ENCODE results near the gene BEGAIN.

The BEGAIN gene

DNA sequence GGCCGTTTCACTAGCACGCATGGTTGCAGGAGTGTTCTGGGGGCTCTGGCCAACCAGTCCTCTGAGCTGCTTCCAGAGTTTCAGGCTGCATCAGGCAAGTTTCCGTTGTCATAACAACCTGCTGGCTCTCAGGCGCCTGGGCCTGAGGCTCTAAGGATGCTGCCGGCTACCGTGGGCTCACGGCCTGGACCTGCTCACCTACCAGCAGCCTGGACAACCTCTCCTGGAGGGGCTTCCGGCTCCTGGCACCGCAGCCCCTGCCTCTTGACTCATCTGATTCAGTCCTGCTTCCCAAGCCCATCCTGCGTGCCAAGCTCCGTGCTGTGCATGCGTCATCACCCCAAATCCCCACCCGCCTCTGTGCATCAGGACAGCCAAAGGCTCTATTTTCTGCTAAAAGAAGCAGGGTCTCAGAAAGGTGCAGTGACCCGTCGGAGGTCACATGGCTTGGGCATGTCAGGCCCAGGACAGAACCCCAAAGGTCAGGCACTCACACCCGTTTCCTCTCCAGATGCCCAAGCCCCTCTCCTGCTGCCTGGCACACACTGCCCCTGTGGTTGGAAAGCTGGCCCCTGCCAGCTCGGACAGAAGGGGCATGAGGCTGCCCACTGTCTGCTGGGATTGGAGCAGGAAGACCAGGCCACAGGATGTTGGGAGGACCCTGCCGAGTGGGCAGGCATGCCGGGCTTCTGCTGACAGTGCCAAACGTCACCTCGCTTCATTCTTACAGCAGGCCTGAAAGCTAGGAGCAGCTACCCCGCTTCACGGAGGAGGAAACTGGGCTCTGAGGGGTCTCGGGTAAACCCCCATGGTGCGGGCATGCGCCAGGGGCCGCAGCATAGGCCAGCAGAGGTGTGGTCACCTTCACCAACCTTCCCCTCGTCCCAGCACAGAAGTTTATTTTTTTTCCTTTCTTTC is 5.7 kb downstream of the BEGAIN start:
- DNase-seq (ENCODE audit: low read depth in 2 of 2), result no peak

GRCh38 chr14:100580316-100581227 is 6.6 kb downstream of the BEGAIN start:
- DNase-seq (ENCODE audit: low read depth in 2 of 2), result no peak

DNA sequence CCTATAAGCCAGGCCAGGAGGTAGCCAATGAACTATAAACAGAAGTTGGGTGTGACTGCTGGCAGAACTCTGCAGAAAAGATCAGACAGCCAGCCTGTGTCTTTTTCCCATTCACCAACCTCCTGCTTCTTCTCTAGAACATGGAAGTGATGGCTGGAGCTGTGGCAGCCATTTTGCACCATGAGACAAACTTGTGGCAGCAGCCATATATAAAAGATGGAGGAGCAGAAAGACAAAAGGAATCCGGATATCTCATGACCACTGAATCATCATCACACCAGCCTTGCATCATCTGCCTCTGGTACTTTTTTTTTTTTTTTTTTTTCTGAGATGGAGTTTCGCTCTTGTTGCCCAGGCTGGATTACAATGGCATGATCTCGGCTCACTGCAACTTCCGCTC is 8.7 kb downstream of the BEGAIN start:
- DNase-seq (ENCODE audit: low read depth in 2 of 2), result no peak

GRCh38 chr14:100577986-100578431 is 9.2 kb downstream of the BEGAIN start:
- no peak for DNase-seq (ENCODE audit: low read depth in 2 of 2)

GRCh38 chr14:100577321-100577985 is 9.8 kb downstream of the BEGAIN start:
- DNase-seq (ENCODE audit: low read depth in 2 of 2), result no peak

DNA sequence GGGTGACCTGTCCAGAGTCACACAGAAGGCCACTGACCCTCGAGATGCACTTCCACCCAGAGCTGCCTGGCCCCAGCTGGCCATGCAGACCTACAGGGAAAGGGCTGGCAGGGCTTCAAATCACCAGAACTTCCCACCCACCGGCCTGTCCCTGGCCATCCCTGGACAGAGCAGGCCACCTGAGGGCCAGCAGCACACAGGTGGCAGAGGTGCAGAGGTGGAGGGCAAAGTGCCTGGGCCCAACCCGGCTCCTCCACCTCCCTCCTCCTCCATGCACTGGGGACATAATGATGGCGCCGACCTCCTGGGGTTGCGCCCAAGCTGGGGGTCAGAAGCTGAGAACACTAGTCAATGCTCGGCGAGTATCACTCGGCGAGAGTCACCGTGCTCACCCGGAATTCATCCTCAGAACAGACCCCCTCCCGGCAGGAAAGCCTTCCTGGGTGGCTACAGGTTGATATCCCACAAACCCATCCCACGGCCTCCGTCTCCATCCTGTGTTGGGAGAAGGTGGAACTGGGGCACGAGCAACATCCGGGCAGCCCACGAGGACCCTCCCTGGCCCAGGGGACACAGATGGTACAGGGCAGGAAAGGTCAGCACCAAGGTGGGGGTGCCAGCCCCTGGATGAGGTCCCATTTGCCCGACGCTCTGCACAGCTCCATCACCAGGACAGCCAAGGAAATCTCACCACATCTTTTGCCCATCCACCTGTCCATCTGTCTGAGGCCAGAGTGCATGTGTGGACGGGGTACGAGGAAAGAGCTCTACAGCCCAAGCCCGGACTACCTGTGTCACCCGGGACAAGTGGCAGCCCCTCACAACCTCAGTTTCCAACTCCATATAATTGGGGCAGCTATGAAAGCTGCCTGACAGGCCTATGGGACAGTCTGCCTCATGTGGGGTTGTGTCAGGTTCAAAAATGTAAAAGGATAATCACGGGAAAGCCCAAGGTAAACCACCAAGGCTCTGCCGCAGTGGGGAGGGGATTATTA is 10.8 kb downstream of the BEGAIN start:
- DNase-seq (ENCODE audit: low read depth in 2 of 2), result no peak

DNA sequence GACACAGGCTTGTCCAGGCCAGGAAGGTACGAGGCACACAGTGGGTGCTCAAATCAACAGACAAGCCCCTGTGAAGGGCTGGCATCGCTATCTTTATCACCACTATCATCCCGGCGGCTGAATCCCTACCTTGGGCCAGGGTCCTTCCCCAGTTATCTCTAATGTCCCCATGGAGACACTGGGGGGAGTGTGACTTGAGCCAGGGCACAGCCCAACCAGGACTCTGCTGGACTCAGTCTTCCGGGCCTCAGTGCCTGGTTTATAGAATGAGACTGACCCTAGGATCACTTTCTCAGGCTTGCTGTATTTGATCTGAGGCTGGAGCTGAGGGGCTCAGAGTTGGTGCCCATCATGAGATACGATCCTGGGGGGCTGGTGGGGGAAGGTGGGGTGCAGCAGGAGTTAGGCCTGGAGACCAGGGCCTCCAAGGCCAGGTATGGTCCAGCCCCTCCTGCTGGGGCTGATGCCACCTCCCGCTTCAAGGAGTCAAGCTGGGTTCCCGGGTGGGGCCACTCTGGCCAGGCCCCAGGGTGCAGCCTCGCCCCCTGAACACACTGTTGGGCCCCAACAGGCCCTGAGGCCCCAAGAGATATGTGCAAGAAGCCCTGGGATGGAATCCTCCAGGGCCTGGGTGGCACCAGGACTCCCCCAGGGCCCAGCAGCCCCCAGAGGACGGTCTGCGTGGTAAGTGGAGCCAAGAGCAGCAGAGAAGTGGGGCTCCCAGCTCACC is 11.8 kb downstream of the BEGAIN start:
- DNase-seq (ENCODE audit: low read depth in 2 of 2), result no peak

DNA sequence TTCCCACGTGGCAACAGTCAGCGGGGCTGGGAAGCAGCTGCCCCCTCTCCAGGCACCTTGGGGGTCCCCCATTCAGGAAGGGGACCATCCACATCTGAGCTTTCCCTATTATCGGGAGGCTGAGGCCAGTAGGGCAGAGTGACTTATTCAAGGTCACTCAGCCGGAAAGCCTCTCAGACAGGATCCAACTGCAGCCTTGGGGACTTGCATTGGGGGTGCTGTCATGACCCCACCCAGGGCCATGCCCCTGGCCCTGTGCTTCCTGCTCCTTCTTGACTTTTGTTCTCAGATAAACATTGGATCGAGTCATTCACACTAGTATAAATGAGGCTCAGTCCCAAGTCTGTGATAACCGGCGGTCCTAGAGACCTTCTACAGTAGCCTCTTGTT is 12.6 kb downstream of the BEGAIN start:
- no peak for DNase-seq (ENCODE audit: low read depth in 2 of 2)

DNA sequence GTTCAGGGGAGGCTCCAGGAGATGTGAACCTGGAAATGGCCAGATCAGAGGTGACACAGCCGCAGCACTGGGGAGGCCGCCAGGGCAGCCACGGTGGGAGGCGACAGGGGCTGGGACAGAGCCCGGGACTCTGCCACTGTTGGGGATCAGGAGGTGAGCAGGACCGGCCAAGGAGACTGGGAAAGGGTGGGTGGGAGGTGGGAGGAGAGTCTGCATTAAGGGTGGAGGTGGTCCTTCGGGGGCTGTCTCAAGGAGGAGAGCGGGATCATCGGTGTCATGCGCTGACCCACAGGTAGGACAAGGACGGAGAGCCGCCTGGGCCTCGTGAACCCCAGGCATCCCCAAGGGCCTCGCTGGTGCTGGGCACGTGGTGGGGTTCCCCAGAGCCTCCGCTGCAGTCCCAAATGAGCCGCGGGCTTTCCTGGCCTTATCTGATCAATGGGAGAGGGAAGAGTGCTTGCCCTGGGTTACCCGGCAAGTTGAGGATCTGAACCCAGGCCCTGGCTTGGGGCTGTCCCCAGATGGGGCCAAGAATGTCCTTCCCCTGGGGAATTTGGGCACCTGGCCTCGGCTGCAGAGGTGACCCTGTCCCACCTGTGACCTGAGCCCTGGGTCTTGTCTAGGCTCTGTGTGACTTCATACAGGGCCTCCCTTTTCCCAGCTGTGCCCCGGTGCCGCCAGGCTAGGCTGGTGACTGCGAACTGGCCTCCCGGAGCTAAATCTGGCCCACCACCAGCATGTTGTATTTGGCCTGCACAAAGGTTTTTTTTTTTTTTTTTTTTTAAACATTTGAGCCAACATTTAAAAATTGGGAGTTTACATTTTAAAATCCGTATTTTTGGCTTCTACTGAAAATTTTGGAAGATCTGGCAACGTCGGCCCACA is 13.2 kb downstream of the BEGAIN start:
- no peak for DNase-seq (ENCODE audit: low read depth in 2 of 2)

GRCh38 chr14:100573002-100573756 is 14.0 kb downstream of the BEGAIN start:
- DNase-seq (ENCODE audit: low read depth in 2 of 2), result no peak

DNA sequence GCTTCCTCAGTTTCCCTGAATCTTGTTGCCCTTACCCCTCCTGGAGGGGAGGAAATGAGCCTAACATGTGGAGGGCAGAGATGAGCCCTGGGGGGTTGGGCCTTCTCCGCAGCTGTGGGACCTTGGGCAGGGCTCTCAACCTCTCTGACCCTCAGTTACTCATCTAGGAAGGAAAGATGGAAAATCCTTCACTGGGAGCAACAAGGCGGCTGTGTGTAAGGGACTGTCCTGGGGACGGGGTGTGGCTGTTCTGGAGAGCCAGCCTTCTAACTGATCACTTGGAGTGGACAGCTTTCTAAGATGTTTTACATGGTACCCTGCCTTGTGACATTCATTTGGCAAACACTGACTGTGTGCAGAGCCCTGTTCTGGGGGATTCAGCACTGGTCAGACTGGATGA is 14.7 kb downstream of the BEGAIN start:
- DNase-seq (ENCODE audit: low read depth in 2 of 2), result no peak

DNA sequence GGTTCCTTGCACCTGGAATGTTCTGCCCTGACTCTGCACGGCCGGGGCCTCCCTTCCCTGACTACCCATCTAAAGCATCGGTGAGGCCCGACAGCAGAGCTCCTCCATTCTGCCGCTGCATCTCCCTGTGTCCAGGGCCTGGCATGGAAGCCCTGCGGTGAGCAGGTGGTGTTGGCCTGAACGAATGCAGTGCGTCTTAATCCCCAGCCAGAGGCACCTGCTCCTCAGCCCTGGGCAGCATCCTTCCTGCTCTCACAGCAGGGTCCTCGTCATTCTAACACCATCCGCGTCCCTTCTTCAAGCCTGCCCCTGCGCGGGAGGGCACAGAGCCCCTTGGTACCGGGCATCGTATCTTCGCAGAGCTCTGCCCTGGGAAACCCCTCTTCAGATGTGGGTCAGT is 15.4 kb downstream of the BEGAIN start:
- DNase-seq (ENCODE audit: low read depth in 2 of 2), result no peak

- DNase-seq (ENCODE audit: low read depth in 2 of 2), result no peak
These were observed 16.3 kb downstream of the BEGAIN start for GRCh38 chr14:100570726-100571454.

DNA sequence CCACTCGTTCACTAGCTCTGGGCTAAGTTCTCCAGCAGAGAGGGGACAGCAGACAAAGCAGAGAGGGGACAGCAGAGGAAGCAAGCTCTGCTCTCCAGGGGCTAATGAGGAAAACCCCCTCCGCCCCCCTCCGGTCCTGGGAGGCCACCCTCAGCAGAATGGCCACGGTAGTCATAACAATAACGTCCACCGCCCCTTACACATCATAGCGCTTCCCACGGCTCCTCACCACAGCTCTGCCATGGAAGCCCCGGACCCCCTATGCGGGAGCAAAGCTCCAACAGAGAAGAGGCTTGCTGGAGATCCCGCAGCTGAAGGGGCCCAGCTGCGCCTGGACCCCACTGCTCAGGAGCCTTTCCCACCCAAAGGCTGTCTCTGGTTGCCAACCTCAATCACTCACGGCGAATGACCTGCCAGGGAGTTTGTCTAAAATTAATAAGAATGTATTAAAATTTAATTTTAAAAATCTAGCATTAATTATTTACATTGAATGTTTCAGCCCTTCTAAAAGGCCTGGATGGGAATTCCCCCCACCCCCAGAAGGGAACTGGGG is 17.4 kb downstream of the BEGAIN start:
- DNase-seq (ENCODE audit: low read depth in 2 of 2), result no peak

GRCh38 chr14:100568998-100569733 is 18.1 kb downstream of the BEGAIN start:
- no peak for DNase-seq (ENCODE audit: low read depth in 2 of 2)

- no peak for DNase-seq (ENCODE audit: low read depth in 2 of 2)
These were observed 18.8 kb downstream of the BEGAIN start for GRCh38 chr14:100568164-100568997.
